ENCODE measurements around the gene USP17L11.
"Not testable (repeated sequence)": the region's sequence is repeated elsewhere in the genome, so short reads cannot be mapped to it uniquely, and the experiment has no call there.

USP17L11 gene

GRCh38 chr4:9262572-9262971 is 47.4 kb downstream of the USP17L11 start, which contains the start of gene USP17L21:
Gene USP17L21 (plus strand): TSS chr4:9262872. CDS start chr4:9262872, 0 bp downstream.
- not testable (repeated sequence) for H3K4me3 Mint-ChIP-seq; H3K4me1 Mint-ChIP-seq; H3K27me3 Mint-ChIP-seq; H3K9me3 Mint-ChIP-seq; H3K27ac Mint-ChIP-seq; ATAC-seq (replicated peaks); H3K36me3 Mint-ChIP-seq; DNase-seq
